Ascending aorta (tissue), 2 donors: ENCODE results near the gene RHOB. TPM values are rescaled to one million over a fixed set of nuclear protein-coding genes. Genes with fewer than 3 reads are reported as not detected.
A peak's percentile ranks its signal among the peaks of the same experiment; 100 is the strongest.

ENCODE experiments used
- DNase-seq, 2 donors: peaks; one replicate each; pipeline ENCODE4 v3.0.0-alpha.2; 2019; ENCODE audit warnings: low spot score in 2 of 2
- H3K27ac ChIP-seq, 2 donors: fragments of 200-600 bp; sonication (generic); one replicate each; pipeline ENCODE4 v1.5.1; 2016 to 2017; ENCODE audit warnings: mild to moderate bottlenecking in 1 of 2
- H3K27me3 ChIP-seq: fragments of 200-600 bp; sonication (generic); one replicate; pipeline ENCODE4 v1.5.1; 2017
- H3K36me3 ChIP-seq, 2 donors: fragments of 200-600 bp; sonication (generic); one replicate each; pipeline ENCODE4 v1.5.1; 2016
- H3K4me1 ChIP-seq, 2 donors: fragments of 200-600 bp; sonication (generic); one replicate each; pipeline ENCODE4 v1.5.1; 2016 to 2017; ENCODE audit warnings: mild to moderate bottlenecking in 1 of 2
- H3K4me3 ChIP-seq, 2 donors: fragments of 200-600 bp; sonication (generic); one replicate each; pipeline ENCODE4 v1.5.1; 2016 to 2017; ENCODE audit warnings: mild to moderate bottlenecking in 1 of 2
- H3K9me3 ChIP-seq, 2 donors: fragments of 200-600 bp; sonication (generic); one replicate each; pipeline ENCODE4 v1.5.1; 2016
- intact Hi-C: fragments of 100-400 bp; cut with DNase I; formaldehyde crosslinking; loops from one replicate; pipeline ENCODE4 v1.15.1; 2023
- total RNA-seq: library from RNA; depleted of rRNA; stranded (reverse); fragments of >200 nt; gene quantifications from one replicate; pipeline ENCODE4 v1.1.0, GENCODE V29; 2016
- TF ChIP-seq, protein P1 (sequence below), 3 experiments: fragments of 200-600 bp in 2 of 3; fragments of 450-650 bp in 1 of 3; sonication (generic) in 2 of 3; IDR thresholded peaks; one replicate each; pipeline ENCODE4 v1.5.1; 2016 to 2019; ENCODE audit warnings: antibody characterized with exemption in 3 of 3, mild to moderate bottlenecking in 1 of 3, moderate library complexity in 1 of 3

Gene RHOB
- total RNA-seq, 1 donor from 2014 or later = 3,143 TPM

DNA sequence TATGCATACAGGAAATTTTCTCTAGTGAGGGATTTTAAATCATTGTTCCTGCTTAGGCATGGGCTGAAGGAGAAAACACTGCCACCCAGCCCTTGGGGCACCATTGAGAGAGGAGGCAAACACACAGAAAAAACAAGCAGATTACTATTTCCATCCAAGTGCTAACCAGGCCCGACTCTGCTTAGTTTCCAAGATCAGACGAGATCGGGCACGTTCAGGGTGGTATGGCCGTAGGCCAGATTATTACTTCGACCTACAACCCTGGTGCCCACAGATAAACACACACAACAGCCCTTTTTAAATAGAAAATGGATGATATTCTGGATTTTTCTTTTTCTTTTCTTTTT lies 45.4 kb upstream of the RHOB start:
- intact Hi-C loops = no loop called here
- Histone ChIP-seq H3K9me3 (no peaks in the 10 kb centered on the region), H3K27me3 (no peaks in the 10 kb centered on the region), H3K4me1 (no peaks in the 10 kb centered on the region), H3K36me3 (no peaks in the 10 kb centered on the region), H3K27ac (no peak overlapping the region), H3K4me3 (no peak overlapping the region)
- DNase-seq = no peak
- TF ChIP-seq, protein P1, sequence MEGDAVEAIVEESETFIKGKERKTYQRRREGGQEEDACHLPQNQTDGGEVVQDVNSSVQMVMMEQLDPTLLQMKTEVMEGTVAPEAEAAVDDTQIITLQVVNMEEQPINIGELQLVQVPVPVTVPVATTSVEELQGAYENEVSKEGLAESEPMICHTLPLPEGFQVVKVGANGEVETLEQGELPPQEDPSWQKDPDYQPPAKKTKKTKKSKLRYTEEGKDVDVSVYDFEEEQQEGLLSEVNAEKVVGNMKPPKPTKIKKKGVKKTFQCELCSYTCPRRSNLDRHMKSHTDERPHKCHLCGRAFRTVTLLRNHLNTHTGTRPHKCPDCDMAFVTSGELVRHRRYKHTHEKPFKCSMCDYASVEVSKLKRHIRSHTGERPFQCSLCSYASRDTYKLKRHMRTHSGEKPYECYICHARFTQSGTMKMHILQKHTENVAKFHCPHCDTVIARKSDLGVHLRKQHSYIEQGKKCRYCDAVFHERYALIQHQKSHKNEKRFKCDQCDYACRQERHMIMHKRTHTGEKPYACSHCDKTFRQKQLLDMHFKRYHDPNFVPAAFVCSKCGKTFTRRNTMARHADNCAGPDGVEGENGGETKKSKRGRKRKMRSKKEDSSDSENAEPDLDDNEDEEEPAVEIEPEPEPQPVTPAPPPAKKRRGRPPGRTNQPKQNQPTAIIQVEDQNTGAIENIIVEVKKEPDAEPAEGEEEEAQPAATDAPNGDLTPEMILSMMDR (IDR thresholded peaks at IDR 0.05) = no peak

DNA sequence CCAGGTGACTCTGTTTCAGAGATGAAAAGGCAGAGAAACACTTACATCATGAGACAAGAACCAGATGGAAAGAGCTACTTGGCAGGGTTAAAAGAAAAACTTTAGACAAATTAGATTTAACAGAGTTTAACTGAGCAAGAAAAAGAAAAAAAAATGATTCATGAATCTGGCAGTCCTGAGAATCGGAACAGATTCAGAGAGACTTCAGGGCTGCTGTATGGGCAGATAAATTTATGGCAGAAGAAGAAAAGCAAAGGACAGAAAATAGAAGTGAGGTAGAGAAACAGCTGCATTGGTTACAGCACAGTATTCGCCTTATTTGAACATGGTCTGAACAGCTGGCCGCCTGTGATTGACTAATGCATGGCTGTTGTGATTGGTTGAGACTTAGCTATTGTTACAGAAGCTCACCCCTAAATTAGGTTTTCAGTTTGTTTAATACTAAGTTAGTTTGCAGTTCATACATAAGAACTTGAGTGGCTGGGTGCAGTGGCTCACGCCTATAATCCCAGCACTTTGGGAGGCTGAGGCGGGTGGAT lies 43.0 kb upstream of the RHOB start:
- Histone ChIP-seq H3K4me3 (no peak overlapping the region), H3K4me1 (no peaks in the 10 kb centered on the region), H3K36me3 (no peaks in the 10 kb centered on the region), H3K27me3 (no peaks in the 10 kb centered on the region), H3K9me3 (peaks cover 6 to 7% of the 10 kb centered on the region in 2 donors), H3K27ac (no peak overlapping the region)
- no peak for DNase-seq
- TF ChIP-seq, protein P1 (IDR thresholded peaks at IDR 0.05) = no peak
- intact Hi-C loops = no loop called here

DNA sequence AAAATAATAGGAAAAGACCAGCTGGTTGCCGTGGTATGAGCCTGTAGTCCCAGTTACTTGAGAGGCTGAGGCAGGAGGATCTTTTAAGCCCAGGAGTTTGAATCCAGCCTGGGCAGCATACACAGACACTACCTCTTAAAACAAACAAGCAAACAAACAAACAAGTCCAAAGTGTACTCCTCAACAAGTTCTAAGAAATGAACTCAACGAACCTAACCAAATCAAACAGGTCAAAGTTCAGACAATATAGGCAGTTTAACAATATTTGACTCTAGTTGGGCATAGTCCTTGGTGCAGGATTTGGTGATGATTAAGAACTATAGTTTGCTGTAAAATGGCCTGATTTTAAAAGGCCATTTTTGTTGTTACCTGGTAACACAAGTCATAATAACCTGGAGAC lies 41.9 kb upstream of the RHOB start:
- DNase-seq = no peak
- intact Hi-C loops = no loop called here
- no peaks in the 10 kb centered on the region for H3K27me3 ChIP-seq
- H3K4me1 ChIP-seq = no peaks in the 10 kb centered on the region
- H3K9me3 ChIP-seq = peaks cover 9 to 17% of the 10 kb centered on the region in 2 donors
- H3K4me3 ChIP-seq = no peak overlapping the region
- TF ChIP-seq, protein P1 (IDR thresholded peaks at IDR 0.05) = no peak
- H3K27ac ChIP-seq = no peak overlapping the region
- H3K36me3 ChIP-seq = no peaks in the 10 kb centered on the region

DNA sequence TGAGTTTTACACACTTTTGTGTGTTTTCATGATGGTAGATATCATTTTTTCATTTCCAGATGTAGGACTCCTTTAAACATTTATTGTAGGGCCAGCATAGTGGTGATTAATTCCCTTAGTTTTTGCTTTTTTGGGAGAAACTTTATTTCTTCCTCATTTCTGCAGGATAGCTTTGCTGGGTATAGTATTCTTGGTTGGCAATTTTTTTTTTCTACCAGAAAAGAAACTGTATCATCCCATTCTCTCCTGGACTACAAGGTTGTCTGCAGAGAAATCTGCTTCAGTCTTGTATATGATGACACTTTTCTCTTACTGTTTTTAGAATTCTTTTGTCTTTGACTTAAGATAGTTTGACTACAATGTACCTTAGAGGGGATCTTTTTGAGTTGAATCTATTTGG lies 37.8 kb upstream of the RHOB start:
- H3K27ac ChIP-seq = no peak overlapping the region
- H3K4me1 ChIP-seq = no peaks in the 10 kb centered on the region

DNA sequence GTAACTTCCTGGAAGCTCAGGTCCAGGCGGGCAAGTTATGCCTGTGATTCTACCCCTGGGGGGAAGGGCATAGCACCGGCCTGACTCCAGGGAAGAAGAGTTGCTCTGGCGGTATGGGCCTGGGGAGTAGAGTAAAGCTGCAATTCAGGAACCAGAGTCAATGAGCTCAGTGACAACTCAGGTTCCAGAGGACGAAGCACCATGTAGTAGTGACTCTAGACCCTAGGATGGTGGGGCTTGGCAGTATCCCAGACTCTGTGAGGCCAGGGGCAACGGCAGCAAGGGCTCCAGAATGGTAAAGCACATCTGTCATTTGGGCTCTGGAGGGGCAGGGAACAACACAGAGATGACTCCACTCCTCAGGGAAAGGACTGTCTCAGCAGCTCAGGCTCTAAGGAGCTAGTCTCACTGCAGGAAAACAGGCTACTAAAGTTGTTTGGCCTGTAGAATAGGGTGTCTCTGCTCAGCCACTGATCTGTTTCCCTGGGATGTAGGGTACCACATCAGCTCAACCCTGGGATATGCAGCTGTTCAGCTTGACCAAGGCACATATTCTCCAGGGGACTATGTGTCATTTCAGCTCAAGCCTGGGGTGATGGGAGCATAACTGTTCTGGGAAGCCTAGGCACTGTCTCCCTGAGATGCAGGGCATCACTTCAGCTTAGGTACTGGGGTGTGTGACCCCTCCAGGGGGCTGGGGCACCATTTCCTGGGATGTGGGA lies 36.2 kb upstream of the RHOB start:
- intact Hi-C loops = no loop called here
- Histone ChIP-seq H3K27ac (no peak overlapping the region), H3K4me1 (no peaks in the 10 kb centered on the region), H3K4me3 (no peak overlapping the region), H3K36me3 (no peaks in the 10 kb centered on the region), H3K9me3 (peaks cover 9 to 17% of the 10 kb centered on the region in 2 donors), H3K27me3 (no peaks in the 10 kb centered on the region)
- DNase-seq = peak in 1 of 2 donors; percentile 47
- TF ChIP-seq, protein P1 (IDR thresholded peaks at IDR 0.05) = no peak

More for the DNA sequence above, 37.8 kb upstream of the RHOB start:
- intact Hi-C loops = no loop called here
- TF ChIP-seq, protein P1 (IDR thresholded peaks at IDR 0.05) = no peak
- H3K4me3 ChIP-seq = no peak overlapping the region
- no peaks in the 10 kb centered on the region for H3K27me3 ChIP-seq
- no peak for DNase-seq
- H3K9me3 ChIP-seq = peaks cover 9 to 17% of the 10 kb centered on the region in 2 donors
- no peaks in the 10 kb centered on the region for H3K36me3 ChIP-seq
